Measurements from ENCODE around the gene SPEF1. TPM values are rescaled to one million over a fixed set of nuclear protein-coding genes. Genes with fewer than 3 reads are reported as not detected.

Gene SPEF1
- total and polyA plus RNA-seq, 2 of the 13 experiments (the other 11 are each of a cell fraction or from before 2014, with no cell fraction given), result 0.11 to 0.27 TPM

DNA sequence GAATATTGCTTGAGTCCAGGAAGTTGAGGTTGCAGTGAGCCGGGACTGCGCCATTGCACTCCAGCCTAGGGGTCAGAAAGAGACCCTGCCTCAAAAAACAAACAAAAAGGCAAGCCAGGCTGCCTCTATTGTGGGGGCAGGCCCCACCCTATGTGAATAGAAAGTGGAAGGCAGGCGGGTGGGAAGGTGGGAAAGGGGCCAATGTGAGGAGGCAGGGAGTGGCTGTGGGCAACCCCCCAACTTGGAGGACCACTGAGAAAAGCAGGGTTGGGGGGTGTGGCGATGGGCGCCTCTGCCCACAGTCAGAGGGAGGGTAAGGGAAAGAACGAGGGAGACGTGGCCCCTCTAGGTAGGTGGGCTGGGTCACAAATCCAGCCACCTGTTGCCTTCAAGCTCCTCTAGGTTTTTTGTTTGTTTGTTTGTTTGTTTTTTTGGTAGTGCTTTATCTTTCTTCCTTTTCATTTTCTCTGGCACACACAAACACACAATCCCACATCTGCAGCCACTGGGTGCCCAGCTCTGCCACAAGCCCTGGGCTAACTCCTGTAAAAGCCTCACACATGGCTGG, 33.8 kb upstream of the SPEF1 start:
- no peak overlapping the region for H3K27ac ChIP-seq (ENCODE audit: extremely low read length, insufficient read depth, low read length)
- POLR2A ChIA-PET, result no interaction called here
- TF ChIP-seq ZNF605 (CRISPR knock-in tag; IDR thresholded peaks at IDR 0.05), result no peak
- TF ChIP-seq KDM1A (CRISPR knock-in tag; IDR thresholded peaks at IDR 0.05), result no peak
- TF ChIP-seq ZNF550 (CRISPR knock-in tag; IDR thresholded peaks at IDR 0.05; ENCODE audit: borderline replicate concordance), result no peak
- TF ChIP-seq, protein P1, sequence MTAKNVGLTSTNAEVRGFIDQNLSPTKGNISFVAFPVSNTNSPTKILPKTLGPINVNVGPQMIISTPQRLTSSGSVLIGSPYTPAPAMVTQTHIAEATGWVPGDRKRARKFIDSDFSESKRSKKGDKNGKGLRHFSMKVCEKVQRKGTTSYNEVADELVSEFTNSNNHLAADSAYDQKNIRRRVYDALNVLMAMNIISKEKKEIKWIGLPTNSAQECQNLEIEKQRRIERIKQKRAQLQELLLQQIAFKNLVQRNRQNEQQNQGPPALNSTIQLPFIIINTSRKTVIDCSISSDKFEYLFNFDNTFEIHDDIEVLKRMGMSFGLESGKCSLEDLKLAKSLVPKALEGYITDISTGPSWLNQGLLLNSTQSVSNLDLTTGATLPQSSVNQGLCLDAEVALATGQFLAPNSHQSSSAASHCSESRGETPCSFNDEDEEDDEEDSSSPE (CRISPR knock-in tag; IDR thresholded peaks at IDR 0.05), result no peak
- no peak for TF ChIP-seq ZFY (CRISPR knock-in tag; IDR thresholded peaks at IDR 0.05)
- ATAC-seq, result no peak
- H3K36me3 ChIP-seq (replicated peaks in 1 of 2; ENCODE audit: control insufficient read depth in 1 of 2, insufficient read depth in 2 of 2, low read length in 2 of 2), result no peaks in the 10 kb centered on the region
- H3K9ac ChIP-seq (ENCODE audit: insufficient read depth, low read depth, low read length), result no peak overlapping the region
- H3K9me3 ChIP-seq (ENCODE audit: low read length), result no peaks in the 10 kb centered on the region
- DNase-seq (ENCODE audit: low spot score), result no peak
- H3K4me1 ChIP-seq (ENCODE audit: insufficient read depth, low read length), result peaks cover 62% of the 10 kb centered on the region
- intact Hi-C loops (cut with micrococcal nuclease; ENCODE audit: unreplicated experiment), result no loop called here
- peaks cover 3 to 14% of the 10 kb centered on the region in 2 experiments; a peak in 3 of 5 replicates for H3K27me3 ChIP-seq (ENCODE audit: control insufficient read depth in 1 of 2, insufficient read depth in 2 of 2, low read length in 2 of 2)
- no peak overlapping the region for H2AFZ ChIP-seq (ENCODE audit: low read length)
- H4K20me1 ChIP-seq (ENCODE audit: insufficient read depth, low read length), result no peaks in the 10 kb centered on the region
- no peak overlapping the region for H3K4me2 ChIP-seq (ENCODE audit: low read depth, low read length)
- CTCF ChIA-PET (ENCODE audit: low intra/inter-chr PET ratio, low total read pairs), result no interaction called here
- in situ Hi-C loops (cut with HindIII; ENCODE audit: extremely low pct_ligation_motif_present, low pct_unique_long_range_greater_than_20kb), result loop anchor here (5.0 kb wide), 1 partner anchor 33 kb away; the partner anchor contains the start of gene SPEF1
- no TSS peak for BruUV-seq (replicated peaks)
- FAIRE-seq, result no peak
- H3K79me2 ChIP-seq (ENCODE audit: insufficient read depth, low read length), result no peaks in the 10 kb centered on the region
- no peak overlapping the region for H3K4me3 ChIP-seq (replicated peaks in 1 of 3; ENCODE audit: insufficient read depth in 1 of 3, low read depth in 2 of 3, low read length in 3 of 3)
- 70% methylated on average over 7 of the region's 7 CpGs for WGBS (ENCODE audit: low lambda C conversion rate)

DNA sequence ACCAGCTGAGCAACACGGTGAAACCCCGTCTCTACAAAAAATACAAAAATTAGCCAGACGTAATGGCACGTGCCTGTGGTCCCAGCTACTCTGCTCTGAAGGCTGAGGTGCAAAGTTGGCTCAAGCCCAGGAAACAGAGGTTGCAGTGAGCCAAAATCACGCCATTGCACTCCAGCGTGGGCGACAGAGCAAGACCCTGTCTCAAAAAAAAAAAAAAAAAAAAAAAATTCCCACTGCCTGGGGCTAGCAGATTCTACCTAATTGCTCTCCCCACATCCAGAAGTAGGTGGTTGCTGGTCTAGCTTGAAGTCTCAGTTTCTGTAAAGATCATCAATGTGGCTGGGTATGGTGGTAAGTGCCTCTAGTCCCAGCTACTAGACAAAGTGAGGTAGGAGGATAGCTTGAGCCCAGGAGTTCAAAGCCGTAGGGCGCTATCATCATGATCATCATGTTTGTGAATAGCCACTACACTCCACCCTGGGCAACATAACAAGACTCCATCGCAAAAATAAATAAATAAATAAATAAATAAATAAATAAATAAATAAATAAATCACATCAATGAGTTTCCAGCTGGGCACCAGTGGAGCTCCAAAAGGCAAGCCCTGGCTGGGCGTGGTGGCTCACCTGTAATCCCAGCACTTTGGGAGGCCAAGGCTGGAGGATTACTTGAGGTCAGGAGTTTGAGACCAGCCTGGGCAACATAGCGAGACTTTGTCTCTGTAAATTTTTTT, 32.8 kb upstream of the SPEF1 start:
- Histone ChIP-seq H3K27ac (ENCODE audit: extremely low read length, insufficient read depth, low read length) (no peak overlapping the region), H3K27me3 (ENCODE audit: control insufficient read depth in 1 of 2, insufficient read depth in 2 of 2, low read length in 2 of 2) (peaks cover 3 to 14% of the 10 kb centered on the region in 2 experiments; a peak in 3 of 5 replicates), H3K36me3 (replicated peaks in 1 of 2; ENCODE audit: control insufficient read depth in 1 of 2, insufficient read depth in 2 of 2, low read length in 2 of 2) (no peaks in the 10 kb centered on the region), H3K4me1 (ENCODE audit: insufficient read depth, low read length) (peaks cover 54% of the 10 kb centered on the region), H3K4me3 (replicated peaks in 1 of 3; ENCODE audit: insufficient read depth in 1 of 3, low read depth in 2 of 3, low read length in 3 of 3) (no peak overlapping the region), H3K4me2 (ENCODE audit: low read depth, low read length) (no peak overlapping the region), H3K79me2 (ENCODE audit: insufficient read depth, low read length) (no peaks in the 10 kb centered on the region), H4K20me1 (ENCODE audit: insufficient read depth, low read length) (no peaks in the 10 kb centered on the region), H3K9ac (ENCODE audit: insufficient read depth, low read depth, low read length) (no peak overlapping the region), H3K9me3 (ENCODE audit: low read length) (no peaks in the 10 kb centered on the region), H2AFZ (ENCODE audit: low read length) (no peak overlapping the region)
- no peak for ATAC-seq
- no peak for DNase-seq (ENCODE audit: low spot score)
- FAIRE-seq, result no peak
- intact Hi-C loops (cut with micrococcal nuclease; ENCODE audit: unreplicated experiment) (no loop called here), in situ Hi-C loops (cut with HindIII; ENCODE audit: extremely low pct_ligation_motif_present, low pct_unique_long_range_greater_than_20kb) (no loop called here)
- CTCF ChIA-PET (ENCODE audit: low intra/inter-chr PET ratio, low total read pairs), result no interaction called here
- POLR2A ChIA-PET, result interaction anchor here (2.8 kb wide), 1 partner anchor 28 kb away, joined by 10 read pairs; the partner anchor contains the start of gene CENPB
- no TSS peak for BruUV-seq (replicated peaks)
- 84% methylated on average over 12 of the region's 12 CpGs for WGBS (ENCODE audit: low lambda C conversion rate)
- TF ChIP-seq PHF21A (CRISPR knock-in tag; IDR thresholded peaks at IDR 0.05), result no peak
- TF ChIP-seq, protein P2, sequence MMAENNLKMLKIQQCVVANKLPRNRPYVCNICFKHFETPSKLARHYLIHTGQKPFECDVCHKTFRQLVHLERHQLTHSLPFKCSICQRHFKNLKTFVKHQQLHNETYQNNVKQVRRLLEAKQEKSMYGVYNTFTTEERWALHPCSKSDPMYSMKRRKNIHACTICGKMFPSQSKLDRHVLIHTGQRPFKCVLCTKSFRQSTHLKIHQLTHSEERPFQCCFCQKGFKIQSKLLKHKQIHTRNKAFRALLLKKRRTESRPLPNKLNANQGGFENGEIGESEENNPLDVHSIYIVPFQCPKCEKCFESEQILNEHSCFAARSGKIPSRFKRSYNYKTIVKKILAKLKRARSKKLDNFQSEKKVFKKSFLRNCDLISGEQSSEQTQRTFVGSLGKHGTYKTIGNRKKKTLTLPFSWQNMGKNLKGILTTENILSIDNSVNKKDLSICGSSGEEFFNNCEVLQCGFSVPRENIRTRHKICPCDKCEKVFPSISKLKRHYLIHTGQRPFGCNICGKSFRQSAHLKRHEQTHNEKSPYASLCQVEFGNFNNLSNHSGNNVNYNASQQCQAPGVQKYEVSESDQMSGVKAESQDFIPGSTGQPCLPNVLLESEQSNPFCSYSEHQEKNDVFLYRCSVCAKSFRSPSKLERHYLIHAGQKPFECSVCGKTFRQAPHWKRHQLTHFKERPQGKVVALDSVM (CRISPR knock-in tag; IDR thresholded peaks at IDR 0.05), result 0 out of 2 replicates have a peak, but pooled peaks have one; percentile 10
